HG03457 (cell line): Measurements from ENCODE around the gene KLHDC7B.

ENCODE experiments used
- ATAC-seq: cut with Tn5 transposase; IDR thresholded peaks from one replicate; pipeline ENCODE4 v1.9.1; 2021; ENCODE audit warnings: moderate number of reproducible peaks; ENCODE audit not compliant: unreplicated experiment

Gene KLHDC7B

GRCh38 chr22:50585238-50585637 lies 39.5 kb downstream of the KLHDC7B start:
- no peak for ATAC-seq

- ATAC-seq: no peak
Measured at GRCh38 chr22:50585781-50586180, 40.1 kb downstream of the KLHDC7B start.

- ATAC-seq: no peak
Measured at GRCh38 chr22:50586416-50586815, 40.7 kb downstream of the KLHDC7B start.

GRCh38 chr22:50587407-50587806 lies 41.7 kb downstream of the KLHDC7B start:
- ATAC-seq: no peak

GRCh38 chr22:50595189-50595588 lies 49.5 kb downstream of the KLHDC7B start:
- no peak for ATAC-seq

- no peak for ATAC-seq
Measured at GRCh38 chr22:50597097-50597496, 51.4 kb downstream of the KLHDC7B start.

- no peak for ATAC-seq
Measured at GRCh38 chr22:50599816-50600455, 54.2 kb downstream of the KLHDC7B start.

- ATAC-seq: no peak
Measured at GRCh38 chr22:50600538-50600937, 54.8 kb downstream of the KLHDC7B start, which contains the start of gene MAPK8IP2. Gene MAPK8IP2 (plus strand): TSS chr22:50600793. CDS start chr22:50600819, 26 bp downstream.
